ENCODE results near the gene PPP1R1B.

DNA sequence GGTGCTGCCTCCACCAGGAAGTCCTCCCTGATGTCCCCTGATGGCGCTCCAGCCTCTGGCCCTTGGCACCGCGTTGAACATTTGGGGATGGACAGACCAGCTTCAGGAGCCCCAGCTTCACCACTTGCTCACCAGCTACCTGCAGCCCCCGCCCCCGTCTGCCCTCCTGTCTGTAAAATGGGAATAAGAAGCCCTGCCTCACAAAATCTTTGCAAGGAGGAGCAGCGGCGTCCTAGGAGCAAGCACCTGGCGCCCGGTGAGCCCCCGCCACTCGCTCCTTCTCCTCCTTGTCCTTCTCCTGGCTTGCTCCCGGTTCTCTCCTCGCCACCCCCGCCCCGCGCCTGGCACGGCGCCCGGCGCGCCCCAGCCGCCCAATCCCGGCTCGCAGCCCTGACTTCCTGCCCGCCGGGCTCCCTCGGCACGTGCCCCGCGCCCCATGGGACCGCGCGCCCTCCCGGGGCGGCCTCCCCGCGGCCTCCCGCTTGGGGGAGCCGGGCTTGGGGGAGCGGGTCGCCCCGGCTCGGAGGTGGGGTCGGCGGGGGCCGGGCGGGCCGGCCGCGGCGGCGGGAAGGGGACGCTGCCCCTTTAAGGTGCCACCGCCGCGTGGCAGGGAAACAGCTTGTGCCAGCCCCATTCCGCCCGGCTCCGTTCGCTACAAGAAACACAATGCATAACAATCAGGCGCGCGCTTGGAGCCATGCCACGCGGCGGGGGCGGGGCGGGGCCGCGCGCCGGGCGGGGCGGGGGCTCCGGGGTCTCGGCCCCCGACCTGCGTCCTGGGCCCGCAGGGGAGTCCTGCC, 9.1 kb upstream of the PPP1R1B start:
- TF ChIP-seq, protein P1, sequence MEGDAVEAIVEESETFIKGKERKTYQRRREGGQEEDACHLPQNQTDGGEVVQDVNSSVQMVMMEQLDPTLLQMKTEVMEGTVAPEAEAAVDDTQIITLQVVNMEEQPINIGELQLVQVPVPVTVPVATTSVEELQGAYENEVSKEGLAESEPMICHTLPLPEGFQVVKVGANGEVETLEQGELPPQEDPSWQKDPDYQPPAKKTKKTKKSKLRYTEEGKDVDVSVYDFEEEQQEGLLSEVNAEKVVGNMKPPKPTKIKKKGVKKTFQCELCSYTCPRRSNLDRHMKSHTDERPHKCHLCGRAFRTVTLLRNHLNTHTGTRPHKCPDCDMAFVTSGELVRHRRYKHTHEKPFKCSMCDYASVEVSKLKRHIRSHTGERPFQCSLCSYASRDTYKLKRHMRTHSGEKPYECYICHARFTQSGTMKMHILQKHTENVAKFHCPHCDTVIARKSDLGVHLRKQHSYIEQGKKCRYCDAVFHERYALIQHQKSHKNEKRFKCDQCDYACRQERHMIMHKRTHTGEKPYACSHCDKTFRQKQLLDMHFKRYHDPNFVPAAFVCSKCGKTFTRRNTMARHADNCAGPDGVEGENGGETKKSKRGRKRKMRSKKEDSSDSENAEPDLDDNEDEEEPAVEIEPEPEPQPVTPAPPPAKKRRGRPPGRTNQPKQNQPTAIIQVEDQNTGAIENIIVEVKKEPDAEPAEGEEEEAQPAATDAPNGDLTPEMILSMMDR (conservative IDR thresholded peaks at IDR 0.05), result no peak
- TF ChIP-seq EZH2 (IDR thresholded peaks at IDR 0.05; ENCODE audit: low read depth), result no peak

Measured in PC-9 (cell line).